ENCODE data around the gene TLE1.
"Not testable (repeated sequence)": the region's sequence is repeated elsewhere in the genome, so short reads cannot be mapped to it uniquely, and the experiment has no call there.

The TLE1 gene

DNA sequence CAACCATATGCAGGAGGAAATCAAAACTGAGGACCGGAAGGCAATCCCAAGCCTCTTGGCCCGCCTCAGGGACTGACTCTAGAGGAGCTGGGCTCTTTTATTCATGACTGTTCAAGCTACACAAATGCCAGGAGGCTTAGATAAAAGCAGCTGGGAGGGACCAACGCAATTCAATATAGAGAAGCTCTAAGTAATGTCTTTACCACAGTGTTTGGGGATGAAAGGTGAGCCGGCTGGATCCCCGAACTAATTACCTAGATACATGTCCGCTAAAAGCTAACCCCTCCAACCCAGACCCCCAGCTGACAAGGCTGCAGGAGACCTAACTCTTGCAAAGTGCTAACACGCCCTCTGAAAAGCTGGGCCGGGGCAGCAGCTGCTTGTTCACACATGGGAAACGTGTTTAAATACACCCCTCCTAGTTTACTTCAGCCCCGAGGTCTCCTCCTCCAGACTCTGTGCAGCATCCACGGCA, 67.5 kb downstream of the TLE1 start:
- peak; percentile 30 for DNase-seq

DNA sequence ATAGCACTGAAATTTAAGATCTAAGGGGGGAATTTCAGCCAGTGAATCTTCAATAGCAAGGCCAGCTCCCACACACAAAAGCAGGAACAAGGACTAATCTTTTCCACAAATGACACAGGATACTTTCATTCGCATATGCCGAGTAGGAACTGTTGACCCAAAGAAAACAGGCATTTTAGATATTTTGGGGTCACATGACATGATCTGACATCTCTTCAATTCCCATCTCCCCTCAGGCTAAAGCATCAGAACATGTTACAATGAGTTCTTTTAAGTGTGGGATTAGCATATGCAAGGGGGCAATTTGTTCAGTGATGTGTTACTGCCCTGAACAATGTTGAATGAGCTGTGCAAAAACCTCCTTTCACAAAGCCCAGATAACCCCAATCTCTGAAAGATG, 68.2 kb downstream of the TLE1 start:
- DNase-seq = no peak

DNA sequence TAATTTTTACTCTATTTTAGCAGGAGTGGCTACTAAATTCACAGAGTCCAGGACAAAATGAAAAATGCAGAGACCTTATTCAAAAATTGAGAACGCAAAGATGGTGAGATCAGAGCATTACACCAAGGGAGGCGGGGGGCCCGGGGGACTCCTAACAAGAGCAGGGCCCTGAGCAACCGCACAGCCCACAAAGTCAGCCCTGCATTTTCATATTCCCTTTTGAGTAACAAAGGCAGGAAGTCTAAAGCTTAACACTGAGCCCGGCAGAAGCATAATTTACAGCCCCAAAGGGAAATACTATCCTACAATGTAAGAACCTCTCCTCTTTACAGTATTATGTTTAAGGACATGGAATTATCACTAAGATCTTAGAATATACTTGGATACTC, 69.4 kb downstream of the TLE1 start:
- no peak for DNase-seq

GRCh38 chr9:81619353-81620001, 69.9 kb downstream of the TLE1 start:
- no peak for DNase-seq

- no peak for DNase-seq
Observed at GRCh38 chr9:81618923-81619322, 70.4 kb downstream of the TLE1 start.

DNA sequence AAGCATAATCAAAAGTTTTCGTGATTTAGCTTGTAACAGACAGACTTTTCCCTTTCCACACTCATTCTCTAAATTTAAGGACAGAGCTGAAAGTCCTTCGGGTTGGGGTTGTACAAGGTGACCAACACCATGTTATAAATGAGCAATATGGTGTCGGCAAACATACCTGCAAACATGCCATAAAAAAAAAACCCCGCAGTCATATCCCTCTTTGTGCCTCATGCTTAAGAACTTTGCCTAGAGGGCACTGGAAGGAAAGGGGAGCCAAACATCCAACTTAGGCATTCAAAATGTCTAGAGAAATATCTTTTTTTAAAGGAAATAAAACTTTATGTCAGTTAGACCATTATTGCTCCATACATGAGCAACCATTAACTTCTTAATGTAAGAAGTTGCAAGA, 73.2 kb downstream of the TLE1 start:
- DNase-seq = no peak

GRCh38 chr9:81614335-81614734, 75.0 kb downstream of the TLE1 start:
- DNase-seq = no peak

- no peak for DNase-seq
Observed at GRCh38 chr9:81613002-81613812, 76.1 kb downstream of the TLE1 start.

- no peak for DNase-seq
Observed at GRCh38 chr9:81611664-81612063, 77.7 kb downstream of the TLE1 start.

DNA sequence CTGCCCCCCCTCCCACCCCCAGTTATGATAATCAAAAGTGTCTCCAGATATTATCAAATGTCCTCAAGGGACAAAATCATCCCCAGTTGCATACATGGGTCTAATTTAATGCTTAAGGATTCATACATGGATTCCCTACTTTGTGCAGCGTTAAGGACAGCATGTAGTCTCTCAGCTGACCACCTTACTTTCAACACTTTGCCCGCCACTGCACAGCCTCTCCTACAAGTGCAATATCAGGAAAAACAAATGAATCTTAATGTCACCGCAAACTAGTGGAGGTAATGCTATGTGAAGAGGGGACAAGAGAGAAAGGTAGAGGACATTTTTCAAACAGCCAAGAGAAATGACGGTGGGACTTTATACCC, 78.6 kb downstream of the TLE1 start:
- no peak for DNase-seq

DNA sequence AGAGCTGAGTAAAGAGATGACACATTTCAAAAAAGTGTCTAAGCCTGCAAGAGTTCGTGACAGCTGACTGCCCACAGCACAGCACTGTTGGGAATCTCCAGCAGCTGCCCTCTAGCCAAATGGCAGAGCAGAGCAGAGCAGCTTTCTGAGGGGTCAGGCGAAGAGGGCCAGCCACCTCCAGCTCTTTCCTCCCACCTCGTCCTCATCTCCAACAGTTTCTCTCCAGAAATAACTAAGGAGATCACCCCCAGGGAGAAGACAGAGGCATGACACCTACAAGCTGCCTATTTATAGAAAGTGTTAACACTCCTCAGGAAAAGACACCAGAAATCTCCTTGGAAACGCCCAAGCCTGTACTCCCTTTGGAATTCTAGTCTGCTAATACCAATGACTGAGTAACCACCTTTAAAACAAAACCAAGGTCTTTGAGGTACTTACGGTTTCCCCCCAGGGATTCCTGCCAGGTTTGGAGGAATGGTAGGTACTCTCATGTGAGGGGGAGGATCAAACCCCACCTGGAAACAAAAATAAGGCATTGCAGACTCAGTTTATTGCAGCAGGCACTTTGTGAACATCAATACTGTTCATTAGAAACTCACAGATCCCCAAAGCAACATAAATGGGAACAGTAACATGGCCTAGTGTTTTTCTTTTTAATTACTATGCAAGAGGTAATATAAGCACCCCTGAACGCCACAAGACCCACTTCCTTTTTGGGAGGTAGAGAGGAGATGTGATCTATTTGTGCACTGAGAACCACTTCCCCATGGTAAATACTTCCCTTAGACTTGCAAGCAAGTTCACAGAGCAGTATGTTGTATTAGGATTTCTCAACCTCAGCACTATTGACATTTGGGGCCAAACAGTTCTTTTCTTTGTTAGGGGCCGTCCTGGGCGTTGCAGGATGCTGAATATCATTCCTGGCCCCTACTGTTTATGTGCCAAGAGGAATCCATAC, 79.3 kb downstream of the TLE1 start:
- DNase-seq = no peak

DNA sequence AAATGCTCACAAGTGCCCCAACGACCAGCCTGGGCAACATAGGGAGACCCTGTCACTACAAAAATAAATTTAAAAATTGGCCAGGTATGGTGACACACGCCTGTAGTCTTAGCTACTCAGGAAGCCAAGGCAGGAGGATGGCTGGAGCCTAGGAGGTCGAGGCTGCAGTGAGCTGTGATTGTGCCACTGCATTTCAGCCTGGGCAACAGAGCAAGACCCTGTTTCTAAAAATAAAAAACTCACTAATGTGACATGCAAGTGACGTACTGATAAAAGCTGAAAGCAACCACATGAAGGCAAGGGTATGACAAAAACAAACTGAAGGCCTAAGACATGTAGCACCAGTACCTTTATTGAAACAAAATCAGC, 81.1 kb downstream of the TLE1 start:
- DNase-seq = no peak

DNA sequence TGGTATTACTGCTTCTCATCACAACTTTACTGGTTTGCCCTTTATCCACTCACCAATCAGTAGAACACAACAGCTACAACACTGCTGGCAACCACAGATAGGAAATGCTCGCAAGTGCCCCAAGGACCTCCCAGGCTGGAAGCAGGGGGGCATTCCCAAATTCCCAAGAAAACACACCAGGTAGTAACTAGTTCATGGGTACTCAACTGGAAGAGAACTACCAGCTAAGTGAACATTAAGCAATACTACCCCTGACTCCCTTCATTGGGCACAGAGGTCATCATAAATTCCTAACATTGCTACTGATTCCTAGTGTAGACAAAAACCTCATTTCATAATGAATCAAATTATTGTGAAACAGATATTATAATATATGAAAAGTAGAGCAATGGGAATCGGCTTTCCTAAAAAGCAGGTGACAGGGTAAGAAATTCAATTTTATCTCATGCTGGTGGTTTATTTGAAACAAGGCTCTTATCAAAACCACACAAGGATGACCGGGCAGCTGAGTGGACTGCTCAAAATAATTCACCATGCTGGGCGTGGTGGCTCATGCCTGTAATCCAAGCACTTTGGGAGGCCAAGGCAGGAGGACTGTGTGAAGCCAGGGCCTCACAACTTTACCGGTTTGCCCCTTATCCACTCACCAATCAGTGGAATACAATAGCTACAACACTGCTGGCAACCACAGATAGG, 81.6 kb downstream of the TLE1 start:
- no peak for DNase-seq

DNA sequence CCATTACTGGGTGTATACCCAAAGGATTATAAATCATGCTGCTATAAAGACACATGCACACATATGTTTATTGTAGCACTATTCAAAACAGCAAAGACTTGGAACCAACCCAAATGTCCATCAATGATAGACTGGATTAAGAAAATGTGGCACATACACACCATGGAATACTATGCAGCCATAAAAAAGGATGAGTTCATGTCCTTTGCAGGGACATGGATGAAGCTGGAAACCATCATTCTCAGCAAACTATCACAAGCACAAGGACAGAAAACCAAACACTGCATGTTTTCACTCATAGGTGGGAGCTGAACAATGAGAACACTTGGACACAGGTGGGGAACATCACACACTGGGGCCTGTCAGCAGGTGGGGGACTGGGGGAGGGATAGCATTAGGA, 83.1 kb downstream of the TLE1 start:
- DNase-seq = not testable (repeated sequence)

DNA sequence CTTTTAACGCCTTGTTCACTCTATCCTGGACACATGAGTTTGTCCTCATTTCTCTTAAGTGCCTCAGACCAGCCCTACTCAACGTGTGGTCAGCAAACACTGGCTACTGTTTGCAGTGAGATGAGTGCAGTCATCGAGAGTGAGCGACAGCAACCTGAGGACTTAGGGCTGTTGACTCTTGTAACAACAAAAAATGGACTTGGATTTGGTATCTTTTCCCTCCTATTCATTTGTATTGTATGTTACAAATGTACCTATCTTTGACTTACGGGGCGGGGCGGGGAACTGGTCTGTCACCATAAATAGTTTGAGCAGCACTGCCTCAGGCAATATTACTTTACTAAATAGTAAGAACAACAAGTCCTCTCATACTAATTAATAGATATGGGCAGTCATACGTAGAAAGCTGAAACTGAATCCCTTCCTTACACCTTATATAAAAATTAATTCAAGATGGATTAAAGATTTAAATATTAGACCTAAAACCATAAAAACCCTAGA, 84.1 kb downstream of the TLE1 start:
- no peak for DNase-seq

DNA sequence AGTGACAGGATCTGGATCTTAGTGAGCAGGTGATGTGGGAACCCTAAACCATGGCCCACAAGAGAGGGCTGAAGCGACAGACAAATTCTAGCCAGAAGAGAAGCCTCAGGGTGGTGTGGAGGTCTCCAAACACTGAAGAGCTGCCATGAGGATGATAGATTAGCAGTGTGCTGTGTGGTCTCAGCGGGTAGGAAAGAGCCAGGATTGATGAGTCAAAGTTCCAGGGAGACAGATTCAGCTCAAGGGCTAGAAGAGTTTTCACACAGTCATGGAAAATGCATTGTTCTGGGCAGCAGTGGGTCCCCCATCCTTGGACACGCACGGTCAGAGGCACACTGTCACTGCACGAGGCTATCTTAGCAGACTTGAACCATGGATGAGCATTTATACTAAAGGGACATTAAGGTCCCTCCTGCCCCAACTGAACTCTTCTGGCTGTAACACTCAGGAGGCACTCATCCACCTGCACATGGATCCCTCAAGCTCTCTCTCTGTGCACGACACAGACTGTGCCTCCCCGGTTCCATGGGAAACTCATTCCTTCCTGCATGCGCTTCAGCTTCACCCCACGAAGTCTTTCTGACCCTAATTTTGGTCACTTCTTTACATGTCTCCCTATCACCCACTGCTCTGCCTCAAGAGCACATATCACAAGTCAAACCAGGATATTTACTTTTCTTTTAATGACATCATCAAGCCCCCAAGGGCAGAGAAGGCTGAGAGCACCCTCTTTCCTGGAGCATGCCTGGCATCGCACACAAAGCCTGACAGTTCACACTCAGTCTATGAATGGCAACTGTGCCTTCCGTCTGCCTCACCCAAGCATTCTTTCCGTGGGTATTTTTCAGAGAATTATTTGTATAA, 84.8 kb downstream of the TLE1 start:
- DNase-seq = no peak

DNA sequence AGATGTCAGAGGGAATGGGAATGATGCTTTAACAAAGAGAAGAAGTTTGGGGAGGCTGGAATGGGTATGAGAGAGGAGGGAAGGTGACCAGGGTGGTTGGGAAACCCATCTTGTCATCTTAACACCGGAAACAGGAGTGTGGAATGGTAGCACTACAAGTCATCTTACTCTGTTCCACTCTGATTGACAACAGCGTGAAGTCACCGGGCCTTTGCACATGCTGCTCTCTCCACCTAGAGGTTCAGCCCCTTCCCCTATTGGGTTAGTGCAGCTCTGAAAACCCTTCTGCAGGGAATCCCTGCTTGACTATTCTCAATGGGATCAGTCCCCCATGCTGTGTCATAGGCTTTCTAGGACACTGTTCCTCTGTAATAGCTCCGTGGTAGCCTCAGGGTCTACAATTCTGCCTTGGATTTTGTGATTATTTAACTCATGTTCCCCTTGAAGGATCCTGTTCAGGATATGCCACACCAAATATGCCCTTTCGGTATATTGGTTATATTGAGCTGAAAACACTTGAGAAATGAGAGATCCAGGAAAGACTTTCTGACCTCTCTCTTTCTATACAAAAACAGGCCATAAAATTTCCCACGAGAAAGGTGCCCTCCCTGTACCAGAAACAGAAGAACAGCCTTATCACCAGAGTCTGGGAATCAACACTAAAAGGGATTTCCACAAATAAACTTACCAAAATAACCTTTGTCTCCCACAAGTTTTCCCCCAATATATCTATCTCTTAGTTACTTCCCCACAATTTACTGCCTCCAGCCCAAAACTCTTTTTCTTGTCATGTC, 86.3 kb downstream of the TLE1 start:
- no peak for DNase-seq

- no peak for DNase-seq
Observed at GRCh38 chr9:81601639-81602623, 87.4 kb downstream of the TLE1 start.

DNA sequence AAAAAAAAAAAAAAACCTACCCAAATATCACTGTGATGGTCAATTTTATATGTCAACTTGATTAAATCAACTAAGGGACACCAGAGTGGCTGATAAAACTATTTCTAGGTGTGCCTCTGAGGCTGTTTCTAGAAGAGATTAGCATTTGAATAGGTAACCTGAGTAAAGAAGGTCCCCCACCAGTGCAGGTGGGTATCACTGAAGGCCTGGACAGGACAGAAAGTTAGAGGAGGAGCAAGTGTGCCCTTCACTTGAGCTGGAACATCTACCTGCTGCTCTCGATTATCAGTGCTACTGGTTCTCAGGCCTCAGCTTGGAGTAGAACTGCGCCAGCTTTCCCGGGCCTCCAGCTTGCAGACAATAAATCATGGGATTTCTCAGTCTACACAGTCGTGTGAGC, 88.7 kb downstream of the TLE1 start:
- DNase-seq = no peak

DNA sequence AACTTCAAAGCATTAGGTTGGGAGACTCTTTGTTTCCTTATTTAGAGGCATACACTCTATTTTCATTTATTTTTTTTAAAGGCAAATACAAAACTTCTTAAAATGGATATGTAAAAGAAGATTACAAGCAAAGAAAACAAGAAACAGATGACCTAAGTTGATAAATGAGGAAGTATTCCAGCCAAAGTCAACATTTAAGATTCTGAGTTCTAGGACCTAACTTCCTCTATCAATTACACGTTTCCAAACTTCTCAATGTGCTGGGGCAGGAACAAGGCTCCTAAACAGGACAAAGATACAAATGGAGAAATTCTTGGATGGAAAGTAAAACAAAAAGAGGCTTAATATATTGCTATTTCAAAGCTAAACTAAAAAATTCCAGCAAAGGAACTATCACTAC, 89.5 kb downstream of the TLE1 start:
- no peak for DNase-seq

All from NCI-H1092 (cell line).